Erythroblast (primary cell): Measurements from ENCODE around the gene IL6.
"Not testable (repeated sequence)": the region's sequence is repeated elsewhere in the genome, so short reads cannot be mapped to it uniquely, and the experiment has no call there.

Experiments used
- DNase-seq, 2 experiments: peaks; one replicate each; lab custom pipeline; 2025; lab: John Stamatoyannopoulos, UW
- GATA1 ChIP-seq: IDR thresholded peaks from 2 replicates; pipeline ENCODE4 v1.6.1; 2011; ENCODE audit warnings: low read depth, mild to moderate bottlenecking, control low read depth, low read length, moderate library complexity
- POLR2A ChIP-seq: IDR thresholded peaks from 2 replicates; pipeline ENCODE4 v1.6.1; 2011; ENCODE audit warnings: mild to moderate bottlenecking, low read length

Gene IL6

DNA sequence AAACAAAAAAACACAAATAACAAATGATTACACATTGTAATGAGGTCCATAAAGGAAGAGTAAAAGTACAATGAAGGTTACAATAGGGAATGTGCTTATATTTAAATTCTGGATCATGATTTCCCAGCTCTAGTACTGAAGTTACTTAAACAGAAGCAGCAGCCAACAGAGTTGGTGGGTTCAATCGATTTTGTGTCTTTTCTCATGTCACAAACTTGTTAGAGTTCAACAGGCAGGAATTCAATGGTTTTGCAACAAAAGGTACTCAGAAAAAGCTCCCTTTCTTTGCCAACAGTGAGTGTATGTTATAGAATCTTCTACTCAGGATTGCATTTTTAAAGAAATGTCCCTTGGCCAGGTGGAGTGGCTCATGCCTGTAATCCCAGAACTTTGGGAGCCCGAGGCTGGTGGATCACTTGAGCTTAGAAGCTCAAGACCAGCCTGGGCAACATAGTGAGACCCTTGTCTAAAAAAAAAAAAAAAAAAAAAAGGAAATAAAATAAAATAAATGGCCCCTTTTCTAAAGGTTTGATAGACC, 29.6 kb upstream of the IL6 start:
- DNase-seq, result no peak
- TF ChIP-seq POLR2A, result no peak
- no peak for TF ChIP-seq GATA1

DNA sequence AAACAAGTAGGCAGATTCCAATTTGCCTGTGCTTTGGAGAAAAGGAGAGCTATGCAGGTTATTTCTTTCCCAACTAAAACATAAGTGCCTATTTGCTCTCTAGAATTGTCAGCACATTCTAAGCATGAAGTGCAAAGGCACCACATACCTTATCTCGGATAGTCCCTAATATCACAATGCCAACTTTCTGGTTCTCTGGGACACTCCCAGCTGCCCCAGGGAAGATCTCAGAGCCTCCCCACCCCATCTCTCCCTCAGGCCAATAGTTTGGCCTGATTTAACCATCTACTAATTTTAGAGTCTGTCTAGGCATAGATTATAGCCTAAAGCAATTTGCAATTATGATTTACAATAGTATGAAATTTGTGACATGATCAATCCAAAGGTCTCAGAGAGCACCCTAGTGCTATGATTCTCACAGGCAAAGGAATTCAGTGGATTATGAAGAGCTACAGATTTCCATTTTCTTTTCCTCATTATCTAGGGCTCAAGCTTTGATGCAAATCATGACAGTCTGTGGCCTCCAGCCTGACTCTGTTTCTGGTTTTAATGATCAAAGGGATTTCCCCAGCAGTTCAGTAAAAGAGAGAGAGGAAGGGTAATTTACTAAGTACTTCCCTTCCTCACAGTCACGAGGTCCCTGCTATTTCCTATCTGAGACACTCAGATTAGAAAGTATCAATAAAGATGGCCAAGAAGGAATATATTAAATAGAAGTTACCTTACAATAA, 29.0 kb upstream of the IL6 start:
- TF ChIP-seq GATA1 (no peak), POLR2A (no peak)
- no peak for DNase-seq

DNA sequence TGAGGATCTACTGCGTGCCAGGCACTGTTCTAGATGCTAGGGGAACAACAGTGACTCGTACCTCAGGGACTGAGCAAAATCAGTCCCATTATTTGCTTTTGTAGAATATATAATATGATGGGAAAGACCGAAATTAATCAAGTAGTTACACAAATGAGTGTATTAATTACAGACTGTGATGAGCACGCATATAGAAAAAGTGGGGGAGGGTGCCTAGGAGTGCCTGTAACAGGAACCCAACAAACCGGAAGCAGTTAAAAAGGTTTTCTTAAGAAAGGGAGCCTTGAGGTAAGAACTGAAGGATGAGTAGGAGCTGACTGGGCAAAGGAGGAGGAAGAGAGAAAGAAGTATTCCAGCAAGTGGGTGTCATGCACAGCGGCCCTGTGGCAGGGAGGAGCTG, 28.2 kb upstream of the IL6 start:
- no peak for DNase-seq

DNA sequence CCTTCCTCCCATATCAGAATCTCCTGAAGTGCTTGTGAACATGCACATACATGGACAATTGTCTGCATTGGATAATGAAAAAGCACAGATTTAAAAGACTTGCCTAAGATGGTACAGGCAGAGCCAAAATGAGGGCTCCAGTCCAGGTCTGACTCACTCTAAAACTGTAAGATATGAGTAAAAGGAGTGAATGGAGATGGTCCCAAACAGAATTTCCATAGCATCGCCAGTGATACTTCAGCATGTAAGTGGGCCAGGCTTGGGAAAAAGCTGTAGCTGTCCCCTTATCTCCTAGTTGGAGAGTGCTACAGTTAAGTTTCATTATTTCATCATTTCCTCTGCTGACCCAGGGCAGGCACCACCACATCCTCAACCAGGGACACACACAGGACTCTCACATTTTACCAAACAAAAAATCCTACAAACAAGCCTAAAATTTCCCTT, 26.4 kb upstream of the IL6 start:
- TF ChIP-seq POLR2A, result no peak
- no peak for TF ChIP-seq GATA1
- DNase-seq, result no peak

More for the DNA sequence above, 28.2 kb upstream of the IL6 start:
- TF ChIP-seq POLR2A, result no peak
- no peak for TF ChIP-seq GATA1

DNA sequence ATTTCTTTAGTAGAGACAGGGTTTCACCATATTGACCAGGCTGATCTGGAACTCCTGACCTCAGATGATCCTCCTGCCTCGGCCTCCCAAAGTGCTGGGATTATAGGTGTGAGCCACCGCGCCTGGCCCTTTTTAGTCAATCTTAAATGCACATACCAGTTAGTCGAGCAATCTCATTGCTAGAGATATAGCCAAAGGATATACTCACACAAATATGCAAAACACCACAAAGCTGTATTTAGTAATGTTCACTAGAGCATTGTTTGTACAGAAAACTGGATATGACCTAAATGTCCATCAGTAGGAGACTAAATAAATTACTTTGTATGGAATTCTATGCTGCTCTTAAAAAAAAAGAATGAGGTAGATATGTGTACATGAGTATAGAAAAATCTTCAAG, 24.5 kb upstream of the IL6 start:
- no peak for TF ChIP-seq GATA1
- TF ChIP-seq POLR2A, result no peak
- no peak for DNase-seq

DNA sequence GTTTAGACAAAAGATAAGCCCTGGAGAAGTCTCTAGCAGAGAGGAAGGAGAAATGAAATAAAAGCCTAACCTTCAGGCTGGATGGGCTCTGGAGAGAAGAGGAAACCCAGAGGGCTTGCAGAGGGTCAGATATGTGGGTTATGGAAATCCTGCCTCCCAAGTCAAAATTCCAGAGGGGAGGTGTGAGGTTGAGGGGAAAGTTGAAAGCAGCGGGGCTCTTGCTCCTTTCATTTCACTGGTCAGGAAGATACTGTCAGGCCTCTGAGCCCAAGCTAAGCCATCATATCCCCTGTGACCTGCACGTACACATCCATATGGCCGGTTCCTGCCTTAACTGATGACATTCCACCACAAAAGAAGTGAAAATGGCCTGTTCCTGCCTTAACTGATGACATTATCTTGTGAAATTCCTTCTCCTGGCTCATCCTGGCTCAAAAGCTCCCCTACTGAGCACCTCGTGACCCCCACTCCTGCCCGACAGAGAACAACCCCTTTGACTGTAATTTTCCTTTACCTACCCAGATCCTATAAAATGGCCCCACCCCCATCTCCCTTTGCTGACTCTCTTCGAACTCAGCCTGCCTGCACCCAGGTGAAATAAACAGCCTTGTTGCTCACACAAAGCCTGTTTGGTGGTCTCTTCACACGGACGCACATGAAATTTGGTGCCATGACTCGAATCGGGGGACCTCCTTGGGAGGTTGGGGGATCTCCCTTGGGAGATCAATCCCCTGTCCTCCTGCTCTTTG, 23.7 kb upstream of the IL6 start:
- not testable (repeated sequence) for DNase-seq

DNA sequence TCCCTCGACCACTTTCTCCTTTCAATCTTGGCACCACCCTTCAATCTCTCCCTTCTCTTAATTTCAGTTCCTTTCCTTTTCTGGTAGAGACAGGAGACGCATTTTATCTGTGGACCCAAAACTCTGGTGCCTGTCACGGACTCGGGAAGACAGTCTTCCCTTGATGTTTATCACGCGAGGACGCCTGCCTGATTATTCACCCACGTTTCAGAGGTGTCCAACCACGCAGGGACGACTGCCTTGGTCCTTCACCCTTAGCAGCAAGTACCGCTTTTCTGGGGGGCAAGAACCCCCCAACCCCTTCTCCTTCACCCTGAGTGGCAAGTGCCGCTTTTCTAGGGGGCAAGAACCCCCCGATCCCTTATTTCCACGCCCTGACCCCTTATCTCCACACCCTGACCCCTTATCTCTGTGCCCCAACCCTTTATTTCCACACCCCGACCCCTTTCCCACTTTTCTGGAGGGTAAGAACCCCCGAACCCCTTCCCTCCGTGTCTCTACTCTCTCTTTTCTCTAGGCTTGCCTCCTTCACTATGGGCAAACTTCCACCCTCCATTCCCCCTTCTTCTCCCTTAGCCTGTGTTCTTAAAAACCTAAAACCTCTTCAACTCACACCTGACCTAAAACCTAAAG, 22.9 kb upstream of the IL6 start:
- not testable (repeated sequence) for DNase-seq

DNA sequence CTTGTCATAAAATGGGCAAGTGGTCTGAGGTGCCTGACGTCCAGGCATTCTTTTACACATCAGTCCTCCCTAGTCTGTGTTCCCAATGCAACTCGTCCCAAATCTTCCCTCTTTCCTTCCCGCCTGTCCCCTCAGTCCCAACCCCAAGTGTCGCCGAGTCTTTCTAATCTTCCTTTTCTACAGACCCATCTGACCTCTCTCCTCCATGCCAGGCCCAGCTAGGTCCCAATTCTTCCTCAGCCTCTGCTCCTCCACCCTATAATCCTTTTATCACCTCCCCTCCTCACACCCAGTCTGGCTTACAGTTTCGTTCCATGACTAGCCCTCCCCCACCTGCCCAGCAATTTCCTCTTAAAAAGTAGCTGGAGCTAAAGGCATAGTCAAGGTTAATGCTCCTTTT, 22.3 kb upstream of the IL6 start:
- not testable (repeated sequence) for DNase-seq

DNA sequence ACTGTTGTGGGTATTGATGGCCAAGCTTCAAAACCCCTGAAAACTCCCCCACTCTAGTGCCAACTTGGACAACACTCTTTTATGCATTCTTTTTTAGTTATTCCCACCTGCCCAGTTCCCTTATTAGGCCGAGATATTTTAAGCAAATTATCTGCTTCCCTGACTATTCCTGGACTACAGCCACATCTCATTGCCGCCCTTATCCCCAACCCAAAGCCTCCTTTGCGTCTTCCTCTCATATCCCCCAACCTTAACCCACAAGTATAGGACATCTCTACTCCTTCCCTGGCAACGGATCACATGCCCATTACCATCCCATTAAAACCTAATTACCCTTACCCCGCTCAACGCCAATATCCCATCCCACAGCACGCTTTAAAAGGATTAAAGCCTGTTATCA, 21.1 kb upstream of the IL6 start:
- DNase-seq, result not testable (repeated sequence)

DNA sequence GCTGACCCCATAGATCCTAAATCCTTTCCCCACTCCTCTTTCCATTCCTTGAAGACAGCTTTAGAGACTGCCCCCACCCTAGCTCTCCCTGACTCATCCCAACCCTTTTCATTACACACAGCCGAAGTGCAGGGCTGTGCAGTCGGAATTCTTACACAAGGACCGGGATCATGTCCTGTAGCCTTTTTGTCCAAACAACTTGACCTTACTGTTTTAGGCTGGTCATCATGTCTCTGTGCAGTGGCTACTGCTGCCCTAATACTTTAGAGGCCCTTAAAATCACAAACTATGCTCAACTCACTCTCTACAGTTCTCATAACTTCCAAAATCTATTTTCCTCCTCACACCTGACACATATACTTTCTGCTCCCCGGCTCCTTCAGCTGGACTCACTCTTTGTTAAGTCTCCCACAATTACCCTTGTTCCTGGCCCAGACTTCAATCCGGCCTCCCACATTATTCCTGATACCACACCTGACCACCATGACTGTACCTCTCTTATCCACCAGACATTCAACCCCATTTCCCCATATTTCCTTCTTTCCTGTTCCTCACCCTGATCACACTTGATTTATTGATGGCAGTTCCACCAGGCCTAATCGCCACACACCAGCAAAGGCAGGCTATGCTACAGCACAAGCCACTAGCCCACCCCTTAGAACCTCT, 19.8 kb upstream of the IL6 start:
- not testable (repeated sequence) for DNase-seq

DNA sequence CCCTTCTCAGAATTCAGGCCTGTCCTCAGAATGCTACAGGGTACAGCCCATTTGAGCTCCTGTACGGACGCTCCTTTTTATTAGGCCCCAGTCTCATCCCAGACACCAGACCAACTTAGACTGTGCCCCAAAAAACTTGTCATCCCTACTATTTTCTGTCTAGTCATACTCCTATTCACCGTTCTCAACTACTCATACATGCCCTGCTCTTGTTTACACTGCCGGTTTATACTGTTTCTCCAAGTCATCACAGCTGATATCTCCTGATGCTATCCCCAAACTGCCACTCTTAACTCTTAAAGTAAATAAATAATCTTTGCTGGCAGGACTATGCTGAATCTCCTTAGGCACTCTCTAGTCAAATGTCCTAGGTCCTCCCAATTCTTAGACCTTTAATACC, 18.8 kb upstream of the IL6 start:
- not testable (repeated sequence) for DNase-seq

DNA sequence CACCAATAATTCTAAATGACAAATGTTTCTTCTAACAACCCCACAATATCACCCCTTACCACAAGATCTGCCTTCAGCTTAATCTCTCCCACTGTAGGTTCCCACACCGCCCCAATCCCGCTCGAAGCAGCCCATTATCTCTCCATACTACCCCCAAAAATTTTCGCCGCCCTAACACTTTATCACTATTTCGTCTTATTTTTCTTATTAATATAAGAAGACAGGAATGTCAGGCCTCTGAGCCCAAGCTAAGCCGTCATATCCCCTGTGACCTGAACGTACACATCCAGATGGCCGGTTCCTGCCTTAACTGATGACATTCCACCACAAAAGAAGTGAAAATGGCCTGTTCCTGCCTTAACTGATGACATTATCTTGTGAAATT, 18.3 kb upstream of the IL6 start:
- not testable (repeated sequence) for DNase-seq

DNA sequence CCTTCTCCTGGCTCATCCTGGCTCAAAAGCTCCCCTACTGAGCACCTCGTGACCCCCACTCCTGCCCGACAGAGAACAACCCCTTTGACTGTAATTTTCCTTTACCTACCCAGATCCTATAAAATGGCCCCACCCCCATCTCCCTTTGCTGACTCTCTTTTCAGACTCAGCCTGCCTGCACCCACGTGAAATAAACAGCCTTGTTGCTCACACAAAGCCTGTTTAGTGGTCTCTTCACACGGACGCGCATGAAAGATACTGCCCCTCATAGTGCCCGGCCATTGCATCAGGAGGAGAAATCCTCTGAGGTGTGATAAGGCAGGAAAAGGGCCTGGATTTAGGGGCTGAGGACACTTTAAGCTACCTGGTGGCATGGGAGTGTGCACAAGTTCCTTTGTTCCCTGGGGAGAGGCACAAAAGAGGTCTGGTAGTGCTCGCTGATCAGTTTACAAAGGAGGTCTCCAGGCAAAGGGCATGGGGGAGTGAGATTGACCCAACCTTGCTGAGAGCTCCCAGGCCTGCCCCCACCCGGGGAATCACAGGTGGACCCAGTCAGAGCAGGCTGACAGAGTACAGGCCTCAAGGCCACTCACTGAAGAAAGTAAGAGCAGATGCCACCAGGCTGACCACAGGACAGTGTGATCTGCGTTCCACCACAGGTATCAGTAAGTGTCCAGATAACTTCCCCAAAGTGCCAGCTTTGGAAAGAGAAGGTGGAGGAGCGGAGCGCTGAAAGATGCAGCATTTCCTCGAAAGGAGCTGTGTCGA, 17.8 kb upstream of the IL6 start:
- not testable (repeated sequence) for DNase-seq

DNA sequence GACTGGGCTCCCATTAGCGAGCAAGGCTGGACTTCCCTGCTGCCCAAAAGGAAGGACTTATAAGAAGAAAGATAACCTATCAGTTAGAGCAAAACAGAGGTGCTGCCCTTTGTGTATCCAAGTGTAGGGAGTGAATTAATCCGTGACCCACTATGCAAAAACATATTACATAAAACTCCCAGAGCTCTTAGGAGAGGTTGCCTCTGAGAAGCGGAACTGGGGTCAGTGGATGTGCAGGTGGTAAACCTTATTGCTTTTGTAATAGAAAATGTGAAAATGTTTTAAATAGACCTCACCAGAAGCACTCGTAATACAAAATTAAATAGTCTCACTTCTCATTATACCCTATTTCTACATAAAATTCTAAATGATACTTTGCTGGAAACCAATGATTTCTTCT, 17.1 kb upstream of the IL6 start:
- no peak for DNase-seq
- TF ChIP-seq POLR2A (no peak), GATA1 (no peak)
